ENCODE results near the gene MYCBPAP. TPM values are rescaled to one million over a fixed set of nuclear protein-coding genes. Genes with fewer than 3 reads are reported as not detected.

Gene MYCBPAP
- total RNA-seq, 1 experiment from 2014 or later = 1.9 TPM

- CTCF ChIA-PET = no interaction called here
- Histone ChIP-seq H3K4me2 (ENCODE audit: low read length) (no peak overlapping the region), H3K36me3 (ENCODE audit: low read depth, low read length) (no peaks in the 10 kb centered on the region), H3K9ac (ENCODE audit: low read length) (no peak overlapping the region), H4K20me1 (ENCODE audit: low read length) (no peaks in the 10 kb centered on the region), H3K79me2 (ENCODE audit: low read length) (no peaks in the 10 kb centered on the region), H3K9me3 (ENCODE audit: low read length) (no peaks in the 10 kb centered on the region), H3K4me3 (ENCODE audit: low read length) (no peak overlapping the region), H3K27me3 (ENCODE audit: low read length) (peaks cover 4% of the 10 kb centered on the region; the same call in 1 of the 2 replicates), H3K27ac (ENCODE audit: low read length) (no peak overlapping the region), H3K9me2 (replicated peaks; ENCODE audit: low read length) (no peaks in the 10 kb centered on the region), H3K4me1 (ENCODE audit: insufficient read depth, low read length) (no peaks in the 10 kb centered on the region), H2AFZ (ENCODE audit: low read length) (no peak overlapping the region), H3F3A (ENCODE audit: low read length, unreplicated experiment) (no peaks in the 10 kb centered on the region)
- TF ChIP-seq EZH2 (IDR thresholded peaks at IDR 0.05; ENCODE audit: low read length, unreplicated experiment) (no peak), EZH2phosphoT487 (IDR thresholded peaks at IDR 0.05; ENCODE audit: borderline replicate concordance, low read length) (no peak), CTCF (conservative IDR thresholded peaks at IDR 0.05; ENCODE audit: low read depth, low read length) (no peak)
- no TSS peak for BruUV-seq (replicated peaks)
- POLR2A ChIA-PET (ENCODE audit: unreplicated experiment) = interaction anchor here (0.6 kb wide), 1 partner anchor 495 kb away, joined by 5 read pairs; no protein-coding TSS in a partner anchor
- ATAC-seq (no peak), DNase-seq (no peak)
- intact Hi-C loops (cut with micrococcal nuclease) = no loop called here
Measured at GRCh38 chr17:50570528-50570927, 62.3 kb downstream of the MYCBPAP start.

GRCh38 chr17:50571681-50572080, 63.4 kb downstream of the MYCBPAP start:
- TF ChIP-seq EZH2phosphoT487 (IDR thresholded peaks at IDR 0.05; ENCODE audit: borderline replicate concordance, low read length) (no peak), EZH2 (IDR thresholded peaks at IDR 0.05; ENCODE audit: low read length, unreplicated experiment) (no peak), CTCF (conservative IDR thresholded peaks at IDR 0.05; ENCODE audit: low read depth, low read length) (no peak)
- no peaks in the 10 kb centered on the region for H3F3A ChIP-seq (ENCODE audit: low read length, unreplicated experiment)
- H3K4me1 ChIP-seq (ENCODE audit: insufficient read depth, low read length) = no peaks in the 10 kb centered on the region
- no peaks in the 10 kb centered on the region for H3K36me3 ChIP-seq (ENCODE audit: low read depth, low read length)
- H3K4me3 ChIP-seq (ENCODE audit: low read length) = no peak overlapping the region
- H3K9me3 ChIP-seq (ENCODE audit: low read length) = no peaks in the 10 kb centered on the region
- H4K20me1 ChIP-seq (ENCODE audit: low read length) = no peaks in the 10 kb centered on the region
- intact Hi-C loops (cut with micrococcal nuclease) = no loop called here
- H3K9me2 ChIP-seq (replicated peaks; ENCODE audit: low read length) = no peaks in the 10 kb centered on the region
- H3K27me3 ChIP-seq (ENCODE audit: low read length) = peaks cover under 1% of the 10 kb centered on the region; the same call in 1 of the 2 replicates
- ChIA-PET POLR2A (ENCODE audit: unreplicated experiment) (no interaction called here), CTCF (no interaction called here)
- no peak overlapping the region for H2AFZ ChIP-seq (ENCODE audit: low read length)
- ATAC-seq (no peak), DNase-seq (no peak)
- H3K27ac ChIP-seq (ENCODE audit: low read length) = no peak overlapping the region
- no TSS peak for BruUV-seq (replicated peaks)
- no peaks in the 10 kb centered on the region for H3K79me2 ChIP-seq (ENCODE audit: low read length)
- no peak overlapping the region for H3K4me2 ChIP-seq (ENCODE audit: low read length)
- no peak overlapping the region for H3K9ac ChIP-seq (ENCODE audit: low read length)

- no peaks in the 10 kb centered on the region for H4K20me1 ChIP-seq (ENCODE audit: low read length)
- intact Hi-C loops (cut with micrococcal nuclease) = no loop called here
- no peak overlapping the region for H3K9ac ChIP-seq (ENCODE audit: low read length)
- POLR2A ChIA-PET (ENCODE audit: unreplicated experiment) = no interaction called here
- H3K4me2 ChIP-seq (ENCODE audit: low read length) = no peak overlapping the region
- no peak overlapping the region for H2AFZ ChIP-seq (ENCODE audit: low read length)
- no peak overlapping the region for H3K27ac ChIP-seq (ENCODE audit: low read length)
- no peaks in the 10 kb centered on the region for H3F3A ChIP-seq (ENCODE audit: low read length, unreplicated experiment)
- H3K79me2 ChIP-seq (ENCODE audit: low read length) = no peaks in the 10 kb centered on the region
- no peak overlapping the region for H3K4me3 ChIP-seq (ENCODE audit: low read length)
- no peaks in the 10 kb centered on the region for H3K9me2 ChIP-seq (replicated peaks; ENCODE audit: low read length)
- CTCF ChIA-PET = no interaction called here
- no peaks in the 10 kb centered on the region for H3K27me3 ChIP-seq (ENCODE audit: low read length)
- ATAC-seq = no peak
- no peak for DNase-seq
- TF ChIP-seq EZH2phosphoT487 (IDR thresholded peaks at IDR 0.05; ENCODE audit: borderline replicate concordance, low read length) (no peak), EZH2 (IDR thresholded peaks at IDR 0.05; ENCODE audit: low read length, unreplicated experiment) (no peak), CTCF (conservative IDR thresholded peaks at IDR 0.05; ENCODE audit: low read depth, low read length) (no peak)
- H3K36me3 ChIP-seq (ENCODE audit: low read depth, low read length) = no peaks in the 10 kb centered on the region
- no peaks in the 10 kb centered on the region for H3K4me1 ChIP-seq (ENCODE audit: insufficient read depth, low read length)
- no TSS peak for BruUV-seq (replicated peaks)
- no peaks in the 10 kb centered on the region for H3K9me3 ChIP-seq (ENCODE audit: low read length)
Measured at GRCh38 chr17:50572541-50572940, 64.3 kb downstream of the MYCBPAP start.

All from PC-3 (cell line).